Measurements from ENCODE around the gene HELZ. TPM values are rescaled to one million over a fixed set of nuclear protein-coding genes. Genes with fewer than 3 reads are reported as not detected.

The HELZ gene
- total RNA-seq, 1 experiment from 2014 or later = 32.3 TPM

DNA sequence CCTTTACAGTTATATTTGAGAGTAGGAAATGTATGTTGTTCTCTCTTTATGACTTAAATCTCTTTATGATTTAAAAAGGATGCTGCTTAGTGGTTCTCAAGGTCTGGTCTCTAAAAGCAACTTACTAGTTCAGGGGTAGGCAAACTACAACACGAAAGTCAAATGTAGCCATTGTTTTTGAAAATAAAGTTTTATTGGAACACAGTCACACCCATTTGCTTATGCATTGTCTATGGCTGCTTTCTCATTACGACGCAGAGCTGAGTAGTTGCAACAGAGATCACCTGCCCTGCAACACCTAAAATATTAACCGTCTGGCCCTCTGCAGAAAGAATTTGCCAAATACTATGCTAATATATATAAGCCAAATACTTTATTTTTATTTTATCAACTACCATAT, 58.2 kb downstream of the HELZ start:
- Histone ChIP-seq H3K9me3 (no peaks in the 10 kb centered on the region), H3K36me3 (peaks cover 49% of the 10 kb centered on the region), H3K4me3 (no peak overlapping the region), H3K27me3 (no peaks in the 10 kb centered on the region)
- DNase-seq = no peak

DNA sequence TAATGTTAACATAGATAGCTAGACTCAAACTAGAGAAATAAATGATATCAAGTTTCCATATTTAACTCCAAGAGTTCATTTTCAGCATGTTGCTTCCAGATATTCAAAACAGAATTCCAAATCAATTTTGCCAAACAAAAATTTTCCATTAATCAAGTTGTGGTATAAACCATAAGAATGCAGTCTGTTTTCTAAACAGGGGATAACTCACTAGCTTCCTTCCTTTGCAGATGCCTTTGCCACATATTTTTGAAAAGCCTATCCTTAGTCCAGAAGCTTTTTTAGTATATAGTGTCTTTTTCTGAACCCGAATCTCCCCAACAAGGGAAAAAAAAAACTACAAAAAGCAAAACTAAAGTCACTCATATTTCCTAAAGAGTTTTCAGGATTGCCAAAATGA, 61.5 kb downstream of the HELZ start:
- no peaks in the 10 kb centered on the region for H3K27me3 ChIP-seq
- H3K9me3 ChIP-seq = no peaks in the 10 kb centered on the region
- no peak overlapping the region for H3K4me3 ChIP-seq
- H3K36me3 ChIP-seq = peaks cover 32% of the 10 kb centered on the region
- no peak for DNase-seq

DNA sequence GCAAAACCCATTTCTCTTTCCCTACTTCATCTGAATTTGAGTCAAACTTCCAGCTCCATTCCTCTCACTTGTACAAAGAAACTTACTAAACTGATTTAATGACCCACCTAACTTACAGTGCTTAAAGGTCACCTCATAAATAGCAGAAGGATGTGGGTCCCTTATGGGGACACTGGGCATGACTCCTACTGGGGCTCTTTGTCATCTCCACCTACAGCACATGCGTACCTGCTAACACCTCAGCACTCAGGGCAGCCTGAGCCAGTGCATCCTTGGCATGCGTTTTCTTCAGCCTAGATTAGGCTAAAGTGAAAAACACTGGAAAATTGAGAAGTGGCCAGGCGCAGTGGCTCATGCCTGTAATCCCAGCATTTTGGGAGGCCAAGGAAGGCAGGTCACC, 63.2 kb downstream of the HELZ start:
- Histone ChIP-seq H3K4me3 (no peak overlapping the region), H3K27me3 (no peaks in the 10 kb centered on the region), H3K36me3 (peaks cover 36% of the 10 kb centered on the region), H3K9me3 (no peaks in the 10 kb centered on the region)
- DNase-seq = no peak

DNA sequence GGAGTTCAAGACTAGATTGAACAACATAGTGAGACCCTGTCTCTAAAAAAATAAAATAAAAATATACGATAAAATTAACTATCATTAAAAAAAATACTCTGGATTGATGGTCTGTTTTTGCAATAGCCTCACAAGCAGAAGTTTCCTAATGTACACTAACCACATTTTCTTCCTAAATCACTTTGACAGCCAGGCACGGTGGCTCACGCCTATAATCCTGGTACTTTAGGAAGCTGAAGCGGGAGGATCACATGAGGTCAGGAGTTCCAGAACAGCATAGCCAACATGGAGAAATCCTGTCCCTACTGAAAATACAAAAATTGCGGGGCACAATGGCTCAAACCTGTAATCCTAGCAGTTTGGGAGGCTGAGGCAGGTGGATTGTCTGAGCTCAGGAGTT, 64.7 kb downstream of the HELZ start:
- Histone ChIP-seq H3K27me3 (no peaks in the 10 kb centered on the region), H3K36me3 (peaks cover 43% of the 10 kb centered on the region), H3K4me3 (no peak overlapping the region), H3K9me3 (no peaks in the 10 kb centered on the region)
- no peak for DNase-seq

DNA sequence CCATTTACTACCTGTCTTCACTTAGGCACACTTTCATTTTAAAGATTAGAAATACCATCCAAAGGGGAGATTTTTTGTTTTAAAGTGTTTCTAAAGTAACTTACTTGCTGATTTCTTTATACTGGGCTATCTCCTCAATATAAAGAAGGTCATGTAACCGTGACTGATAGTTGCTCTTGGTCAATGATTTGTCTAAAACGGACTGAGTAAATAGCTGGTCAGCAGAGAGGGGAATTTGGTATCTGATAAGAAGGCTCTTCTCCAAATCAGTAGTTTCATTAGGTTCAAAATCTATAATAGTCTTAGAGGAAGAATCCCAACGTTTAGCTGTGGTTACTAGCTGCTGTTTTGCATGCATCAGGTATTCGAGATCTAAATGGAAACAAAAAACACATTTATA, 66.4 kb downstream of the HELZ start:
- DNase-seq = no peak
- Histone ChIP-seq H3K27me3 (no peaks in the 10 kb centered on the region), H3K36me3 (peaks cover 35% of the 10 kb centered on the region), H3K4me3 (no peak overlapping the region), H3K9me3 (no peaks in the 10 kb centered on the region)

DNA sequence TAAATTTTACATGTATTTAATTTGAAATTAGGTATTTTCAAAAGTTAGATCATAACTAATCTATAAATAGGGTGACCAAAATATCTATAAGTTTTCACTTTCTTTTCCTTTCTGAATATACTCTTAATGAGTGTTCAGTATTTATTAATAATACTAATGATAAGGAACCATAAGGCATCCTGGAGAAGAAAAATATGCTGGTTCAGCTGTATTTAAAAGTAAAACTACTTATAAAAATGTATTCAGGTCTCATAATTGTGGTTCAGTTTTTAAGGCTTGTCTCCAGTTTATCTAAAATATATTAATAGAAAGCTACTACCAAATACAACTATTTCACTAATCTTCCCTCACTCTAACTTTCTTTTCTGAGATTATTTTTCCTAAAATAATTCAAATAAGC, 67.3 kb downstream of the HELZ start:
- H3K4me3 ChIP-seq = no peak overlapping the region
- DNase-seq = no peak
- no peaks in the 10 kb centered on the region for H3K9me3 ChIP-seq
- H3K27me3 ChIP-seq = no peaks in the 10 kb centered on the region
- peaks cover 39% of the 10 kb centered on the region for H3K36me3 ChIP-seq

DNA sequence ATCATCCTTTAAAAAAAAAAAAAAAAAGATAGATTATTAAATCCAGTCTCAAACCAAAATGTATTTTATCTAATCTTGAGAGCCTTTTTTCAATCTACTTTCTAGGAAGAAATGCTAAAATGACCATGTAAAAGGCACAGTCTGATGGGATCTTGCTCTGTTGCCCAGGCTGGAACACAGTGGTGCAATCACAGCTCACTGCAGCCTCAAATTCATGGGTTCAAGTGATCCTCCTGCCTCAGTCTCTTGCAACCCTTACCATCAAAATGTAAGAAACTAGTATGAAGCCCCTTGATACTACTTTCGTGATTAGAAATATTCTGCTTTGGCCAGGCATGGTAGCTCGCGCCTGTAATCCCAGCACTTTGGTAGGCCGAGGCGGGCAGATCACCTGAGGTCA, 70.8 kb downstream of the HELZ start:
- Histone ChIP-seq H3K36me3 (peaks cover 49% of the 10 kb centered on the region), H3K4me3 (no peak overlapping the region), H3K27me3 (no peaks in the 10 kb centered on the region), H3K9me3 (no peaks in the 10 kb centered on the region)
- DNase-seq = no peak

DNA sequence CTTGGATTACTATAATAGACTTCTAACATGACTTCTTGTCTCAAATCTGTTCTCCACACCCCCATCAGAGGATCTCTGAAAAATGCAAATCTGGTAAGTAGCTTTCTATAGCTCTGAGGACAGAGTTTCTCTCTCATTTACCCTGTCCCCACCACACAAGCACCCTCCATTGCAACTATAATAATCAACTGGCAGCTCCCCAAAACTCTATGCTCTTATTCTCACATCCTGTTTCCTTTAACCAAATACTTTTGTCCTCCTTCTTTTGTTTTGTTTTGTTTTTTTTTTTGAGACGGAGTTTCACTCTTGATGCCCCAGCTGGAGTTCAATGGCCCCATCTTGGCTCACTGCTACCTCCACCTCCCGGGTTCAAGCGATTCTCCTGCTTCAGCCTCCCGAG, 73.4 kb downstream of the HELZ start:
- no peak for DNase-seq
- Histone ChIP-seq H3K27me3 (no peaks in the 10 kb centered on the region), H3K36me3 (peaks cover 39% of the 10 kb centered on the region), H3K4me3 (no peak overlapping the region), H3K9me3 (no peaks in the 10 kb centered on the region)

DNA sequence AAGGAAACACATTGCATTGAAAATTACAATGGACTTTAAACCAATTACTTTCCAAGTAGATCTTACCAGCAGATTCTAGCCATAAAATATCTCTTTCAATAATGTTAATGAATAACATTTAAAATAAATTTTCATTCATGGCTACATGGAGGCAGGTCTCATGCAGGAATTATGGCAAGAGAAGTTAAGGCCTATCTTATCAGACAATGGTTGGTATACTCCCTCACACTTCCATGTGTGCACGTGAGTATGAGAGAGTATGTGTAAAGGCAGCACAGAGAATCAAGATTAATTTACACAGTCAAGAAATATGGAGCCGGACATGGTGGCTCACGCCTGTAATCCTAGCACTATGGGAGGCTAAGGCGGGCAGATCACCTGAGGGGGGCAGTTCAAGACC, 76.5 kb downstream of the HELZ start:
- Histone ChIP-seq H3K27me3 (no peaks in the 10 kb centered on the region), H3K4me3 (no peak overlapping the region), H3K9me3 (no peaks in the 10 kb centered on the region), H3K36me3 (peaks cover 46% of the 10 kb centered on the region)
- DNase-seq = no peak

DNA sequence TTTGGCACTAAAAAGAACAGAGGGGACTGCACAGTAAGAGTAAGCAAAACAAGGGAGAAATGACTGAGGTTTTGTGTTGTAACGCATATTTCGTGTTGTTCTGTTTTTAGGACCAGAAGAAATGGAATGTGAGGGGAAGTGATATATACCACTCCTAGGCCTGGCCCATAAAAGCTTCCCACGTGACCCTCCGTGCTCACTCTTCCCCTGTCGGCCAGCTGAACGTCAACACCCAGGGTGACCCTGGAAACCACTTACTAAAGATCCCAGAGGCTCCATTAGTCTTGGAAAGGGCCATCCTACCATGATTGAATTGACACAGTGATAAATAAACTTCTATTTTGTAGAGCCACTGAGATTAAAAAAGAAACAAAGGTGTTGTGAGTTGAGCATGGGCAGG, 79.8 kb downstream of the HELZ start:
- Histone ChIP-seq H3K27me3 (no peaks in the 10 kb centered on the region), H3K36me3 (peaks cover 43% of the 10 kb centered on the region), H3K4me3 (no peak overlapping the region), H3K9me3 (no peaks in the 10 kb centered on the region)
- DNase-seq = no peak

DNA sequence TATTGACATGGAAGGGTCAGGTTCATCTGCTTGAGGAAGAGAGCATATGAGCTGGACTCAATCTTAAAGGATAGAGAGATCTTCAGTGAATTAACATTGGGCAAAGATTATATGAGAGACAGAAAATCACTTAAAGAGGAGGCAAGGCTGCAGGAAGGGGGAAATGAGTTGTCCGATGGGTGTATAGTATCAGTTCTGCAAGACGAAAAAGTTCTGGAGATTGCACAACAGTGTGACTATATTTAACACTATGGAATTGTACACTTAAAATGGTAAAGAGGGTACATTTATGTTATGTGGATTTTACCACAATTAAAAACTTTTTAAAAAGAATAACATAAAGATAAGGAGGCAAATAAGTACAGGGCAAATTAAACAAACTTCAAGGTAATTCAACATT, 80.7 kb downstream of the HELZ start:
- peaks cover 49% of the 10 kb centered on the region for H3K36me3 ChIP-seq

DNA sequence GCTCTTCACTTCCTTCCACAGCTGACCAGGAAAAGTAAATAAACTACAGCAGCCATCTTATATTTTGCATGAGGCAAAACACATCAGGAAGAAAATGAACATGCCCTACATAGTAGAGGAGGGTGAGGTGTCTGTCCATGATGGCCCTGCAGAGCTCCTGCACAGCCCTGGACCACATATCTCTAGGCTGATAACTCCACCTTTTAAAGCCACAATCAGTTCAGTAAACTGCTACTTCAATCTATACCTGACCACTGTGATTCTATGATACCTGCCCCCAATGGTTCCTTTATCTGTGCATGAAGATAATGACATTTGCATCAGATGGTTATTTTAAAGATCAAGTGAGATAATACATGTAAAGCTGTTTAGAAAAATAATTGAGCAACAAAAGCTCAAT, 82.2 kb downstream of the HELZ start:
- Histone ChIP-seq H3K27me3 (no peaks in the 10 kb centered on the region), H3K9me3 (no peaks in the 10 kb centered on the region), H3K36me3 (peaks cover 49% of the 10 kb centered on the region), H3K4me3 (no peak overlapping the region)
- DNase-seq = no peak

More for the DNA sequence above, 80.7 kb downstream of the HELZ start:
- no peaks in the 10 kb centered on the region for H3K9me3 ChIP-seq
- DNase-seq = no peak
- H3K27me3 ChIP-seq = no peaks in the 10 kb centered on the region
- H3K4me3 ChIP-seq = no peak overlapping the region

DNA sequence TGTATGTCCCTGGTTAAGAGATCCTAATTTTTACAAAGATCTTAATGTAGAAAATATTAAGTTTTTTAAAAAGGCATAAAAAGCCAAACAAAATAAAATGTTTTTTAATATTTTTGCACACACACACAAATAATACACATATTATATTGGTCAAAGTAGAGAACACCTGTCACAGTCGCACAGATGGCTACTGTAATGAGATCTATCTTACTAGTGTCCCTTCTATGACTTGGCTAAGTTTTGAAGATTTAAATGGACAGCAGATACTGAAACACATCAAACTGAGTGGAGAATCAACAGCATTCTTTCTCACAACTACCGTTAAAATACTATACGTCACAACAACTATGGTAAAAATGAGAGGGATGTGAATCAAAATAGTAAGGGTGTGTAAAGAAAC, 83.4 kb downstream of the HELZ start:
- no peaks in the 10 kb centered on the region for H3K27me3 ChIP-seq
- no peaks in the 10 kb centered on the region for H3K9me3 ChIP-seq
- H3K36me3 ChIP-seq = peaks cover 45% of the 10 kb centered on the region
- no peak overlapping the region for H3K4me3 ChIP-seq
- no peak for DNase-seq

DNA sequence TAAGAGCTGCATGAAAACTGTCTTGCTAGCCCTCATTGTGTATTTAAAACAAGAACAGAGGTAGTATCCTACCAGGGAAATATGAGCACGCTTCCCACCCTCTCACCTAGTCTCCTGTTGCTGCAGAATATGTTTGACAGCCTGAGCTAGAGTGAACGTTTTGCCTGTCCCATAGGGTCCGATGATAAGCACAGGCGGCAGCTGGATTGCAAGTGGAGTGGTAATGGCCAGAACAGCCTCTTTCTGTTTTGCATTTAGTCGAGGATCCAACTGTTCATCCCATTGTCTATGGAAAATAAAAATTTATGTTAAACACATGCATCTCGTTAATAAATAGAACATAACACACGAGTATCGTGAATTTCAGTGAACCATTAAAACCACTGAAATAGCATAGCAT, 84.2 kb downstream of the HELZ start:
- no peaks in the 10 kb centered on the region for H3K27me3 ChIP-seq
- peaks cover 39% of the 10 kb centered on the region for H3K36me3 ChIP-seq
- DNase-seq = no peak
- no peak overlapping the region for H3K4me3 ChIP-seq
- no peaks in the 10 kb centered on the region for H3K9me3 ChIP-seq

DNA sequence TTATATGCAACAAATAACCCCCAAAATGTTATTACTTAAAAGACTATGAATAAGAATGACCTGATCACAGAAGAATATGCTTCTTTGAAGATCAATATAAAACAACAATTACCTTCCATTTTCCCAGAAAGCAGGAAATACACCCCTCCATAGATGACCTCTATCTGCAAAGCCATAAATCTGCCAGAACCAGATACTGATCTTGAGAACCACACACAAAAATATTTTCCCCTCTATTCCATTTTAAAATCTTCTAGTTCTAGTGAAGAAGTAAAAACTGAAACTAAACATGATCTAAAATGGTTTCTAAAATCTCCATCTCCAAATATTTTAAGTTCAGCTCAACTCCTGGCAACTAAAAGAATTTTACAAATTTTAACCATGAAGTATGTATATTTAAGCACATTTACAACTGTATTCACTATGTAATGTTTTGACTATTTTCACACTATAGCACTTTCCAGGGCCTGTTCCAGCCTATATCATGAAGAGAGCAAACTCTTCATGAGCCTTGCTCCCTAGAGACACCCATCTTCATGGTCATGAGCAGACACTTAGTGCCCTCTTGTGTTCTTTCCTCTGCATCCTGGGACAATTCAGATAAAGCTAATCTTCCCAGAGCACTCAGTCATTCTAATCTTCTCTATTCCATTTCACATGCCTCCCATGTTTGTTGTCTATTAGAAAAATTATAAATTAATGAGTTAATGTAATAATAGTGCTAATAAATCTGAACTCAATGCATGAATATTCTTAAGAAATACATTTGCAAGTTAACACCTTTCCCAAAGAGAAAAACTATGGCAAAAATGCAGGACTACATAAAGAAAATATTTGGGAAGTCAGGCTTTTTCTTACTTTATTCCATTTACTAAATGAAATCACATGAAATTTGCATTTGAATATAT, 87.0 kb downstream of the HELZ start:
- Histone ChIP-seq H3K27me3 (no peaks in the 10 kb centered on the region), H3K9me3 (no peaks in the 10 kb centered on the region), H3K4me3 (no peak overlapping the region), H3K36me3 (peaks cover 35% of the 10 kb centered on the region)
- no peak for DNase-seq

DNA sequence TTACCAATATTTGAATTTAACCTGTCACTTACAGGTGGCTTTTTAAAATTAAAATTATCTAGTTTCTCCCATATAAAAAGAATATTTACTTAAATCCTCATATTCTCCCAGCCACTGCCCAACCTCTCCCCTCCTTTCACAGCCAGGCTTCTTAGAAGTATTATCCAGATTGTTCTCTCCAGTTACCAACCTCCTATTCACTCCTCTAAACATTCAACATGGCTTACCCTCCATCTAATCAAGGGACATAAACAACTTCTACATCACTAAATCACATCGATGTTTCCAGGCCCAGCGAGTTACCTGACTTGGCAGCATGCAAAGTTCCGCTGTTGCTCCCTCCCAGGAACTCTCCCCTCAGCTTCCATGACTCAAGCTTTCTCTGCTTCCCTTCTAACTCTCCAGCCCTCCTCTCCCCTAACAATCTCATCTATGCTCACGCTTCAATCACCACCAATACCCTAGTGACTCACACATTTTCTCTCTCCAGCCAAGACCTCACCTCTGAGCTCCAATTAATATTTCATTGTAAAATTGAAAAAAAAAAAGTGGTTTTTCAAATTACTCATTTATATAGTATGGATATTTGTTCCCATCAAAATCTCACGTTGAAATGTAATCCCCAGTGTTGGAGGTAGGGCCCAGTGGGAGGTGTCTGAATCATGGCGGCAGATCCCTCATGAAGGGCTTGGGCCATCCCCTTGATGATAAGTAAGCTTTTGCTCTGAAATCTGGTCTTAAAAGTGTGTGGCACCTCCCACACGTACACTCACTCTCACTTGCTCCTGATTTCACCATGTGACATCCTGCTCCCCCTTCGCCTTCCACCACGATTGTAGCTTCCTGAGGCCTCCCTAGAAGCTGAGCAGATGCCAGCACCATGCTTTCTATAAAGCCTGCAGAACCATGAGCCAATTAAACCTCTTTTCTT, 88.5 kb downstream of the HELZ start:
- H3K36me3 ChIP-seq = peaks cover 35% of the 10 kb centered on the region
- DNase-seq = peak; percentile 4
- no peaks in the 10 kb centered on the region for H3K9me3 ChIP-seq
- H3K27me3 ChIP-seq = no peaks in the 10 kb centered on the region
- no peak overlapping the region for H3K4me3 ChIP-seq

DNA sequence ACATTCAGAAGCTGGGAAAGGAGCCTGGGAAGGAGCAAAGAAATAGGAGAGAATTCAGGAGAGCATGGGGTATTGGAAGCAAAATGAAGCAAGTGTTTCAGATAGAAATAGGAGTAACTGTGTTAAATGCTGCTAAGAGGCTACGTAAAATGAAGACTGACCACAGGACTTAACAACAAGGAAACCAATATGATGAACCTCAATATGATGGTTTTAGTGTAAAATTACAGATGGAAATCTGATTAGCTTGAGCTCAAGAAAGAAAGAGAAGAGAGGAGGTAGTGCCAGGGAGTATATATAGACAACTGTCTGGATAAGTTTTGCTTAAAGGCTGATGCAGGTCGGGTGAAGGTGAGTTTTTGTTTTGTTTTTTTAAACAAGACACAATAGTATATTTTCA, 92.2 kb downstream of the HELZ start:
- no peak for DNase-seq
- H3K4me3 ChIP-seq = no peak overlapping the region
- no peaks in the 10 kb centered on the region for H3K9me3 ChIP-seq
- H3K36me3 ChIP-seq = peaks cover 52% of the 10 kb centered on the region
- no peaks in the 10 kb centered on the region for H3K27me3 ChIP-seq
